Neural cell (in vitro differentiated cells): Measurements from ENCODE around the gene C16orf74. TPM values are rescaled to one million over a fixed set of nuclear protein-coding genes. Genes with fewer than 3 reads are reported as not detected.

Experiments used
- H2AFZ ChIP-seq: fragments of 200-600, 300-800 bp; sonication (generic), shearing (Covaris generic); 2 replicates; pipeline ENCODE4 v1.6.0; 2014; ENCODE audit warnings: low read depth, mild to moderate bottlenecking, antibody characterized with exemption, low read length, moderate library complexity
- H3F3A ChIP-seq: fragments of 200-600 bp; shearing (Covaris generic); 2 replicates; pipeline ENCODE4 v1.6.1; 2016; ENCODE audit warnings: mild to moderate bottlenecking, moderate library complexity, mixed read lengths, antibody characterized with exemption, low read length; ENCODE audit not compliant: insufficient read depth, poor library complexity, severe bottlenecking
- H3K27ac ChIP-seq: fragments of 200-600, 300-800 bp; sonication (generic), shearing (Covaris generic); 2 replicates; pipeline ENCODE4 v1.5.1; 2014; ENCODE audit warnings: mild to moderate bottlenecking, low read length, moderate library complexity
- H3K27me3 ChIP-seq: fragments of 300-800, 200-600 bp; sonication (generic), shearing (Covaris generic); 2 replicates; pipeline ENCODE4 v1.6.0; 2014; ENCODE audit warnings: mild to moderate bottlenecking, low read depth, low read length, moderate library complexity; ENCODE audit not compliant: insufficient read depth
- H3K36me3 ChIP-seq: fragments of 300-800, 200-600 bp; sonication (generic), shearing (Covaris generic); 2 replicates; pipeline ENCODE4 v1.5.1; 2014; ENCODE audit warnings: mild to moderate bottlenecking, antibody characterized with exemption, low read length, moderate library complexity; ENCODE audit not compliant: insufficient read depth
- H3K4me2 ChIP-seq: fragments of 300-800, 200-600 bp; sonication (generic), shearing (Covaris generic); 2 replicates; pipeline ENCODE4 v1.6.0; 2014; ENCODE audit warnings: mild to moderate bottlenecking, low read length
- H3K4me3 ChIP-seq: fragments of 300-800, 200-600 bp; sonication (generic), shearing (Covaris generic); 2 replicates; pipeline ENCODE4 v1.5.1; 2014; ENCODE audit warnings: mild to moderate bottlenecking, low read length, moderate library complexity
- H3K79me2 ChIP-seq: fragments of 200-600 bp; shearing (Covaris generic); replicated peaks from 2 replicates; pipeline ENCODE4 v1.6.0; 2014; ENCODE audit warnings: mild to moderate bottlenecking, low read length, moderate library complexity; ENCODE audit not compliant: insufficient read depth
- H3K9ac ChIP-seq: fragments of 300-800, 200-600 bp; sonication (generic), shearing (Covaris generic); 2 replicates; pipeline ENCODE4 v1.6.1; 2016; ENCODE audit warnings: mild to moderate bottlenecking, low read length, mixed read lengths
- H3K9me2 ChIP-seq: fragments of 200-600 bp; shearing (Covaris generic); 2 replicates; pipeline ENCODE4 v1.6.1; 2016; ENCODE audit warnings: mild to moderate bottlenecking, low read length, mixed read lengths; ENCODE audit not compliant: insufficient read depth
- H3K9me3 ChIP-seq: fragments of 200-600, 300-800 bp; sonication (generic), shearing (Covaris generic); 2 replicates; pipeline ENCODE4 v1.6.1; 2016; ENCODE audit warnings: mild to moderate bottlenecking, mixed run types, low read length, moderate library complexity, mixed read lengths
- H4K20me1 ChIP-seq: fragments of 200-600 bp; shearing (Covaris generic); 2 replicates; pipeline ENCODE4 v1.6.1; 2016; ENCODE audit warnings: mild to moderate bottlenecking, mixed run types; ENCODE audit not compliant: insufficient read depth
- EP300 ChIP-seq: fragments of 450-650 bp; conservative IDR thresholded peaks from 2 replicates; pipeline ENCODE4 v1.6.1; 2014; ENCODE audit warnings: antibody characterized with exemption, mild to moderate bottlenecking, moderate library complexity; ENCODE audit not compliant: poor library complexity, severe bottlenecking
- EZH2 ChIP-seq: fragments of 200-600, 300-800 bp; shearing (Covaris generic), sonication (generic); IDR thresholded peaks from 2 replicates; pipeline ENCODE4 v1.6.1; 2014; ENCODE audit warnings: antibody characterized with exemption, low read length, borderline replicate concordance, mild to moderate bottlenecking; ENCODE audit not compliant: insufficient read depth, poor library complexity, severe bottlenecking
- MXI1 ChIP-seq: fragments of 450-650 bp; conservative IDR thresholded peaks from 2 replicates; pipeline ENCODE4 v1.6.1; 2014; ENCODE audit warnings: antibody characterized with exemption, mild to moderate bottlenecking; ENCODE audit not compliant: poor library complexity, severe bottlenecking
- POLR2AphosphoS5 ChIP-seq: IDR thresholded peaks from 2 replicates; pipeline ENCODE4 v1.6.1; 2012
- RAD21 ChIP-seq: fragments of 450-650 bp; conservative IDR thresholded peaks from 2 replicates; pipeline ENCODE4 v1.6.1; 2014; ENCODE audit warnings: antibody characterized with exemption, mild to moderate bottlenecking, moderate library complexity
- SMC3 ChIP-seq: fragments of 450-650 bp; conservative IDR thresholded peaks from 2 replicates; pipeline ENCODE4 v1.6.1; 2014; ENCODE audit warnings: antibody characterized with exemption, mild to moderate bottlenecking, moderate library complexity; ENCODE audit not compliant: poor library complexity
- TAF1 ChIP-seq: IDR thresholded peaks from 2 replicates; pipeline ENCODE4 v1.6.1; 2012; ENCODE audit warnings: low read depth
- polyA plus RNA-seq: library from polyadenylated mRNA; depleted of rRNA; stranded (reverse); fragments of >200 nt; gene quantifications from 2 replicates; pipeline ENCODE4 v1.2.3, GENCODE V29; 2014
- TF ChIP-seq, protein P1 (sequence below): fragments of 450-650 bp; IDR thresholded peaks from 2 replicates; pipeline ENCODE4 v1.5.1; 2014; ENCODE audit warnings: antibody characterized with exemption, mild to moderate bottlenecking, moderate library complexity; ENCODE audit not compliant: poor library complexity, severe bottlenecking
- TF ChIP-seq, protein P2 (sequence below): IDR thresholded peaks from 2 replicates; pipeline ENCODE4 v1.6.1; 2012; ENCODE audit warnings: borderline replicate concordance

The C16orf74 gene
- polyA plus RNA-seq, 1 donor from 2014 or later = not detected

DNA sequence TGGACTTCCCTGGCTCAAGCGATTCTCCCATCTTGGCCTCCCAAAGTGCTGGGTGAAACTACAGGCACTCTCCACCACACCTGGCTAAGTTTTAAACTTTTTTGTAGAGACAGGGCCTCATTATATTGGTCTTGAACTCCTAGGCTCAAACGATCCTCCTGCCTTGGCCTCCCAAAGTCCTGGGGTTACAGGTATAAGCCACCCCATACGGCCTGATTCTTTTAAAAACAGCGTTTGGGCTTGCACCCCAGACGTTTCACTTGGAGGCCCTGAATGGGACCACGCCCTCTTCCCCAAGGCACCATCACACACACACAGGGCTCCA lies 32.8 kb downstream of the C16orf74 start:
- H3K27ac ChIP-seq = no peak overlapping the region
- H3K9me2 ChIP-seq = no peaks in the 10 kb centered on the region
- H3K9me3 ChIP-seq = no peaks in the 10 kb centered on the region
- no peaks in the 10 kb centered on the region for H4K20me1 ChIP-seq
- H3K36me3 ChIP-seq = no peaks in the 10 kb centered on the region
- no peaks in the 10 kb centered on the region for H3K79me2 ChIP-seq
- H2AFZ ChIP-seq = no peak overlapping the region
- no peaks in the 10 kb centered on the region for H3F3A ChIP-seq
- no peak overlapping the region for H3K9ac ChIP-seq
- H3K4me2 ChIP-seq = no peak overlapping the region
- no peaks in the 10 kb centered on the region for H3K27me3 ChIP-seq
- TF ChIP-seq, protein P1, sequence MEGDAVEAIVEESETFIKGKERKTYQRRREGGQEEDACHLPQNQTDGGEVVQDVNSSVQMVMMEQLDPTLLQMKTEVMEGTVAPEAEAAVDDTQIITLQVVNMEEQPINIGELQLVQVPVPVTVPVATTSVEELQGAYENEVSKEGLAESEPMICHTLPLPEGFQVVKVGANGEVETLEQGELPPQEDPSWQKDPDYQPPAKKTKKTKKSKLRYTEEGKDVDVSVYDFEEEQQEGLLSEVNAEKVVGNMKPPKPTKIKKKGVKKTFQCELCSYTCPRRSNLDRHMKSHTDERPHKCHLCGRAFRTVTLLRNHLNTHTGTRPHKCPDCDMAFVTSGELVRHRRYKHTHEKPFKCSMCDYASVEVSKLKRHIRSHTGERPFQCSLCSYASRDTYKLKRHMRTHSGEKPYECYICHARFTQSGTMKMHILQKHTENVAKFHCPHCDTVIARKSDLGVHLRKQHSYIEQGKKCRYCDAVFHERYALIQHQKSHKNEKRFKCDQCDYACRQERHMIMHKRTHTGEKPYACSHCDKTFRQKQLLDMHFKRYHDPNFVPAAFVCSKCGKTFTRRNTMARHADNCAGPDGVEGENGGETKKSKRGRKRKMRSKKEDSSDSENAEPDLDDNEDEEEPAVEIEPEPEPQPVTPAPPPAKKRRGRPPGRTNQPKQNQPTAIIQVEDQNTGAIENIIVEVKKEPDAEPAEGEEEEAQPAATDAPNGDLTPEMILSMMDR = no peak
- no peak for TF ChIP-seq MXI1
- no peak for TF ChIP-seq SMC3
- no peak for TF ChIP-seq RAD21
- TF ChIP-seq POLR2AphosphoS5 = no peak
- TF ChIP-seq EZH2 = no peak
- no peak for TF ChIP-seq TAF1
- TF ChIP-seq EP300 = no peak
- TF ChIP-seq, protein P2, sequence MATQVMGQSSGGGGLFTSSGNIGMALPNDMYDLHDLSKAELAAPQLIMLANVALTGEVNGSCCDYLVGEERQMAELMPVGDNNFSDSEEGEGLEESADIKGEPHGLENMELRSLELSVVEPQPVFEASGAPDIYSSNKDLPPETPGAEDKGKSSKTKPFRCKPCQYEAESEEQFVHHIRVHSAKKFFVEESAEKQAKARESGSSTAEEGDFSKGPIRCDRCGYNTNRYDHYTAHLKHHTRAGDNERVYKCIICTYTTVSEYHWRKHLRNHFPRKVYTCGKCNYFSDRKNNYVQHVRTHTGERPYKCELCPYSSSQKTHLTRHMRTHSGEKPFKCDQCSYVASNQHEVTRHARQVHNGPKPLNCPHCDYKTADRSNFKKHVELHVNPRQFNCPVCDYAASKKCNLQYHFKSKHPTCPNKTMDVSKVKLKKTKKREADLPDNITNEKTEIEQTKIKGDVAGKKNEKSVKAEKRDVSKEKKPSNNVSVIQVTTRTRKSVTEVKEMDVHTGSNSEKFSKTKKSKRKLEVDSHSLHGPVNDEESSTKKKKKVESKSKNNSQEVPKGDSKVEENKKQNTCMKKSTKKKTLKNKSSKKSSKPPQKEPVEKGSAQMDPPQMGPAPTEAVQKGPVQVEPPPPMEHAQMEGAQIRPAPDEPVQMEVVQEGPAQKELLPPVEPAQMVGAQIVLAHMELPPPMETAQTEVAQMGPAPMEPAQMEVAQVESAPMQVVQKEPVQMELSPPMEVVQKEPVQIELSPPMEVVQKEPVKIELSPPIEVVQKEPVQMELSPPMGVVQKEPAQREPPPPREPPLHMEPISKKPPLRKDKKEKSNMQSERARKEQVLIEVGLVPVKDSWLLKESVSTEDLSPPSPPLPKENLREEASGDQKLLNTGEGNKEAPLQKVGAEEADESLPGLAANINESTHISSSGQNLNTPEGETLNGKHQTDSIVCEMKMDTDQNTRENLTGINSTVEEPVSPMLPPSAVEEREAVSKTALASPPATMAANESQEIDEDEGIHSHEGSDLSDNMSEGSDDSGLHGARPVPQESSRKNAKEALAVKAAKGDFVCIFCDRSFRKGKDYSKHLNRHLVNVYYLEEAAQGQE = no peak
- H3K4me3 ChIP-seq = no peak overlapping the region

DNA sequence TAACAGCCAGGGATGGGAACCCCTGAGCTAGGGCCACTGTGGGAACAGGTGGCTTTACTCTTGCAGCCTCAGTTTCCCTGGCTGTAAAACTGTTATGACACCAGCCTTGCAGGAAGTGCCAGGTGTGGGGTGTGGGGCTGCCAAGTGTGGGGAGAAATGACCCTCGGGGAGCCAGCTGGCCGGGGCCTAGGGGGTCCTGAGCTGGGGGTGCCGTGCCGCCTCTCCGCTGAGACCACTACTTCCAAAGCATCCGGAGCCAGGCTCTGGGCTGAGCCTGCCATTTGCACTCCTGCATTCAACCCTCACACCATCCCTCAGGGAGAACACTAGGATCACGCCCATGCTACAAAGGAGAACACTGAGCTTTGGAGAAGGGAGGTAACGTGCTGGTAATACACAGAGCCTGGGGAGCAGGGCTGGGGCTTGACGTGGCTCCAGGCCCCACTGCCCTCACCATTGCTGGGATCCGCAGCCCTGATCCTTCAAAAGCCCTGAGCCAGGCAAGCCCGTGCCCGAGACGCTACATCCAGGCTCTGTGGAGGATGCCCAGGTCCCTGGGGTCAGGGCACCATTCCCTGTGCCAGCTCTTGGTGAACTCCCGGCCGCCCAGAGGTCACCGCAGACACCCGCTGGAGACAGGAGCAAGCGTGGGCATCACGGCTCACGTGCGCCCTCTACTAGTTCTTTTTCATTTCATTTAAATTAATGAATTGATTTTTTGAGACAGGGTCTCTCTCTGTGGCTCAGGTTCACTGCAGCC lies 33.3 kb downstream of the C16orf74 start:
- H2AFZ ChIP-seq = no peak overlapping the region

More for the DNA sequence above, 33.3 kb downstream of the C16orf74 start:
- no peak overlapping the region for H3K27ac ChIP-seq
- H3K9me2 ChIP-seq = no peaks in the 10 kb centered on the region
- H3K79me2 ChIP-seq = no peaks in the 10 kb centered on the region
- H4K20me1 ChIP-seq = no peaks in the 10 kb centered on the region
- H3K9ac ChIP-seq = peak overlapping the region; percentile 45
- no peak overlapping the region for H3K4me3 ChIP-seq
- no peak overlapping the region for H3K4me2 ChIP-seq
- H3F3A ChIP-seq = no peaks in the 10 kb centered on the region
- TF ChIP-seq, protein P1 = peak; percentile 88
- no peak for TF ChIP-seq EZH2
- no peak for TF ChIP-seq EP300
- TF ChIP-seq TAF1 = no peak
- TF ChIP-seq MXI1 = no peak
- peak; percentile 86 for TF ChIP-seq SMC3
- TF ChIP-seq POLR2AphosphoS5 = no peak
- TF ChIP-seq, protein P2 = no peak
- TF ChIP-seq RAD21 = peak; percentile 87
- H3K9me3 ChIP-seq = no peaks in the 10 kb centered on the region
- no peaks in the 10 kb centered on the region for H3K27me3 ChIP-seq
- no peaks in the 10 kb centered on the region for H3K36me3 ChIP-seq
